Esophagus squamous epithelium (tissue), 5 donors: ENCODE results near the gene DENND2D. TPM values are rescaled to one million over a fixed set of nuclear protein-coding genes. Genes with fewer than 3 reads are reported as not detected.

Experiments
- DNase-seq: peaks from one replicate; lab custom pipeline; 2025; lab: John Stamatoyannopoulos, UW
- H3K27ac ChIP-seq, 4 donors: fragments of 200-600 bp; sonication (generic); one replicate each; pipeline ENCODE4 v1.5.1; 2016 to 2019; ENCODE audit warnings: mild to moderate bottlenecking in 1 of 4
- H3K27me3 ChIP-seq, 4 donors: fragments of 200-600 bp; sonication (generic); 1 replicate in 3 of 4; 2 replicates in 1 of 4; pipeline versions ENCODE4 v1.5.1 to v1.6.0; 2017 to 2021; ENCODE audit warnings: antibody characterized with exemption in 1 of 4
- H3K36me3 ChIP-seq, 3 donors: fragments of 200-600 bp; sonication (generic); one replicate each; pipeline ENCODE4 v1.5.1; 2016 to 2019
- H3K4me1 ChIP-seq, 3 donors: fragments of 200-600 bp; sonication (generic); one replicate each; pipeline ENCODE4 v1.5.1; 2017 to 2019
- H3K4me3 ChIP-seq, 4 donors: fragments of 200-600 bp; sonication (generic); 1 replicate in 3 of 4; 2 replicates in 1 of 4; pipeline ENCODE4 v1.5.1; 2016 to 2019; ENCODE audit warnings: mild to moderate bottlenecking in 2 of 4, moderate library complexity in 1 of 4
- H3K9me3 ChIP-seq, 3 donors: fragments of 200-600 bp; sonication (generic); one replicate each; pipeline ENCODE4 v1.5.1; 2016 to 2019
- CTCF ChIP-seq, 6 experiments: fragments of 450-650 bp in 4 of 6; fragments of 200-600 bp in 2 of 6; sonication (generic) in 2 of 6; IDR thresholded peaks; one replicate each; pipeline ENCODE4 v1.5.1; 2016 to 2019; ENCODE audit warnings: antibody characterized with exemption in 6 of 6, mild to moderate bottlenecking in 4 of 6, moderate library complexity in 4 of 6
- POLR2A ChIP-seq, 4 donors: fragments of 450-650 bp; IDR thresholded peaks; one replicate each; pipeline ENCODE4 v1.6.1; 2017; ENCODE audit warnings: antibody characterized with exemption in 4 of 4, mild to moderate bottlenecking in 4 of 4, moderate library complexity in 3 of 4
- WGBS, 2 donors: methylation state at CpG; one replicate each; pipeline ENCODE4 v1.1.5; 2018; 5-methylcytosine and 5-hydroxymethylcytosine counted together
- intact Hi-C: fragments of 100-400 bp; cut with DNase I; formaldehyde crosslinking; loops from one replicate; pipeline ENCODE4 v1.15.0; 2022
- small RNA-seq, 4 donors: library from RNA; depleted of rRNA; stranded (forward); fragments of <200 nt; gene quantifications; one replicate each; pipeline ENCODE3, GENCODE V24; 2016
- total RNA-seq, 4 donors: library from RNA; depleted of rRNA; stranded (reverse); fragments of >200 nt; gene quantifications; one replicate each; pipeline ENCODE4 v1.1.0, GENCODE V29; 2016
- donor health status: DM: yes; HTN: yes; CAD: no.

DENND2D gene
- total RNA-seq, 4 donors from 2014 or later: 55.3 to 73.3 (median 66.5) TPM

GRCh38 chr1:111140680-111140967, 59.8 kb downstream of the DENND2D start:
- peak overlapping the region; percentile 84 to 97 (median 90) for H3K4me3 ChIP-seq
- intact Hi-C loops: loop anchor here (10.0 kb wide), 1 partner anchor 54 kb away; no protein-coding TSS in a partner anchor
- H3K27ac ChIP-seq: peak overlapping the region; percentile 90 to 99 (median 97)
- no peaks in the 10 kb centered on the region for H3K9me3 ChIP-seq
- WGBS, 2 donors: 0% methylated on average over 2 to 6 of the region's 9 CpGs
- H3K27me3 ChIP-seq: no peaks in the 10 kb centered on the region
- DNase-seq: no peak
- H3K4me1 ChIP-seq: peaks cover 3 to 62% (median 32%) of the 10 kb centered on the region in 3 donors
- TF ChIP-seq POLR2A (IDR thresholded peaks at IDR 0.05): no peak
- peaks cover 0 to 15% (median 0%) of the 10 kb centered on the region in 3 donors for H3K36me3 ChIP-seq

- 0 to 1% methylated on average over 26 to 29 of the region's 68 CpGs for WGBS, 2 donors
- Histone ChIP-seq H3K27ac (peak within 1 kb of the TSS; percentile 90 to 99 (median 97)), H3K36me3 (peaks cover 0 to 17% (median 0%) of the 10 kb centered on the region in 3 donors), H3K9me3 (no peaks in the 10 kb centered on the region), H3K27me3 (no peaks in the 10 kb centered on the region), H3K4me1 (peaks cover 3 to 63% (median 32%) of the 10 kb centered on the region in 3 donors), H3K4me3 (peak within 1 kb of the TSS; percentile 84 to 97 (median 90))
- peak; percentile 84 for DNase-seq
- intact Hi-C loops: loop anchor here (10.0 kb wide), 1 partner anchor 55 kb away; no protein-coding TSS in a partner anchor
- no peak for TF ChIP-seq CTCF (IDR thresholded peaks at IDR 0.05)
- TF ChIP-seq POLR2A (IDR thresholded peaks at IDR 0.05): peak in 3 of 4 donors; percentile 7 to 81 (median 51)
Observed at GRCh38 chr1:111139956-111140679, 60.3 kb downstream of the DENND2D start, which contains the start of the genes CEPT1 and DRAM2. Gene CEPT1, plus strand, starts transcription at chr1:111140223. Its CDS starts 7,492 bp downstream, at chr1:111147715. Gene DRAM2, minus strand, starts transcription at chr1:111140093. Its CDS starts 8,539 bp downstream, at chr1:111131554.

- peaks cover 0 to 17% (median 0%) of the 10 kb centered on the region in 3 donors for H3K36me3 ChIP-seq
- H3K4me3 ChIP-seq: peak overlapping the region; percentile 84 to 97 (median 90)
- no peak for TF ChIP-seq CTCF (IDR thresholded peaks at IDR 0.05)
- TF ChIP-seq POLR2A (IDR thresholded peaks at IDR 0.05): no peak
- H3K4me1 ChIP-seq: peaks cover 3 to 67% (median 32%) of the 10 kb centered on the region in 3 donors
- no peaks in the 10 kb centered on the region for H3K27me3 ChIP-seq
- no peaks in the 10 kb centered on the region for H3K9me3 ChIP-seq
- intact Hi-C loops: no loop called here
- 0 to 1% methylated on average over 19 to 25 of the region's 33 CpGs for WGBS, 2 donors
- DNase-seq: no peak
- peak overlapping the region; percentile 90 to 99 (median 97) for H3K27ac ChIP-seq
Observed at GRCh38 chr1:111139324-111139955, 61.0 kb downstream of the DENND2D start.

Small RNAs within 50 kb of the gene (small RNA-seq; reads per million reads assigned to genes)
- 0 reads per million in 4 donors for gene AL355816.1

Other genes starting within 250 kb of the DENND2D start
- 1 to 10 TPM; 5.1 to 9.5 (median 5.6) TPM for gene LRIF1, start 236.7 kb downstream of the DENND2D start, total RNA-seq
- gene DRAM2, start 60.6 kb downstream of the DENND2D start, total RNA-seq: 10 to 100 TPM; 15.4 to 53.6 (median 26.9) TPM
- gene CEPT1, start 60.4 kb downstream of the DENND2D start, total RNA-seq: 10 to 100 TPM; 21.4 to 32.4 (median 26.8) TPM
- gene CHI3L2, start 27.1 kb upstream of the DENND2D start, total RNA-seq: 10 to 100 TPM in 1 of 4 donors, 1 to 10 TPM in 2, under 1 TPM in 1; 0.57 to 42.4 (median 1.8) TPM
- gene CHIA, start 90.2 kb upstream of the DENND2D start, total RNA-seq: not detected
- gene OVGP1, start 227.1 kb upstream of the DENND2D start, total RNA-seq: 1 to 10 TPM in 2 of 4 donors, under 1 TPM in 2; 0.41 to 5.0 (median 1.1) TPM
- 10 to 100 TPM; 28.7 to 44.3 (median 38.7) TPM for gene WDR77, start 248.6 kb upstream of the DENND2D start, total RNA-seq
- gene ATP5PB, start 248.8 kb upstream of the DENND2D start, total RNA-seq: 100 to 1,000 TPM; 201 to 318 (median 243) TPM